GM18498 (cell line): Measurements from ENCODE around the gene RIPOR3.
"Not testable (repeated sequence)": the region's sequence is repeated elsewhere in the genome, so short reads cannot be mapped to it uniquely, and the experiment has no call there.

Source experiments
- ATAC-seq: cut with Tn5 transposase; IDR thresholded peaks from one replicate; pipeline ENCODE4 v1.9.1; 2021; ENCODE audit warnings: mild to moderate bottlenecking, moderate library complexity; ENCODE audit not compliant: unreplicated experiment

RIPOR3 gene

GRCh38 chr20:50635014-50635557 lies 56.3 kb downstream of the RIPOR3 start:
- no peak for ATAC-seq

- ATAC-seq = no peak
Observed at GRCh38 chr20:50634191-50634590, 57.2 kb downstream of the RIPOR3 start.

GRCh38 chr20:50633361-50633760 lies 58.0 kb downstream of the RIPOR3 start:
- no peak for ATAC-seq

GRCh38 chr20:50632701-50633100 lies 58.6 kb downstream of the RIPOR3 start:
- ATAC-seq = no peak

GRCh38 chr20:50632236-50632635 lies 59.1 kb downstream of the RIPOR3 start:
- no peak for ATAC-seq

GRCh38 chr20:50630578-50631263 lies 60.6 kb downstream of the RIPOR3 start:
- no peak for ATAC-seq

- ATAC-seq = no peak
Observed at GRCh38 chr20:50629670-50630045, 61.7 kb downstream of the RIPOR3 start.

GRCh38 chr20:50628853-50629669 lies 62.3 kb downstream of the RIPOR3 start:
- no peak for ATAC-seq

- no peak for ATAC-seq
Observed at GRCh38 chr20:50628332-50628731, 63.0 kb downstream of the RIPOR3 start.

GRCh38 chr20:50627747-50628146 lies 63.6 kb downstream of the RIPOR3 start:
- no peak for ATAC-seq

GRCh38 chr20:50625986-50626677 lies 65.2 kb downstream of the RIPOR3 start:
- ATAC-seq = no peak

- no peak for ATAC-seq
Observed at GRCh38 chr20:50624351-50625016, 66.9 kb downstream of the RIPOR3 start.

- no peak for ATAC-seq
Observed at GRCh38 chr20:50621068-50621665, 70.2 kb downstream of the RIPOR3 start.

GRCh38 chr20:50620459-50620858 lies 70.9 kb downstream of the RIPOR3 start:
- not testable (repeated sequence) for ATAC-seq

GRCh38 chr20:50618537-50618936 lies 72.8 kb downstream of the RIPOR3 start:
- ATAC-seq = no peak

GRCh38 chr20:50617022-50617421 lies 74.3 kb downstream of the RIPOR3 start:
- no peak for ATAC-seq

- ATAC-seq = no peak
Observed at GRCh38 chr20:50615407-50615806, 75.9 kb downstream of the RIPOR3 start.

GRCh38 chr20:50613438-50614169 lies 77.7 kb downstream of the RIPOR3 start:
- no peak for ATAC-seq

- no peak for ATAC-seq
Observed at GRCh38 chr20:50611128-50611810, 80.1 kb downstream of the RIPOR3 start.
